Gastrocnemius medialis (tissue), 4 donors: ENCODE results near the gene ZG16.

Experiments used
- POLR2A ChIP-seq, 2 donors: fragments of 450-650 bp; IDR thresholded peaks; one replicate each; pipeline ENCODE4 v1.6.1; 2017; ENCODE audit warnings: antibody characterized with exemption in 2 of 2, mild to moderate bottlenecking in 2 of 2, moderate library complexity in 2 of 2
- TF ChIP-seq, protein P1 (sequence below), 5 experiments: fragments of 450-650 bp in 3 of 5; fragments of 200-600 bp in 2 of 5; sonication (generic) in 2 of 5; IDR thresholded peaks in 4 of 5; conservative IDR thresholded peaks in 1 of 5; 1 replicate in 4 of 5; 2 replicates in 1 of 5; pipeline ENCODE4 v1.5.1; 2016 to 2019; ENCODE audit warnings: antibody characterized with exemption in 5 of 5, mild to moderate bottlenecking in 3 of 5, moderate library complexity in 3 of 5

DNA sequence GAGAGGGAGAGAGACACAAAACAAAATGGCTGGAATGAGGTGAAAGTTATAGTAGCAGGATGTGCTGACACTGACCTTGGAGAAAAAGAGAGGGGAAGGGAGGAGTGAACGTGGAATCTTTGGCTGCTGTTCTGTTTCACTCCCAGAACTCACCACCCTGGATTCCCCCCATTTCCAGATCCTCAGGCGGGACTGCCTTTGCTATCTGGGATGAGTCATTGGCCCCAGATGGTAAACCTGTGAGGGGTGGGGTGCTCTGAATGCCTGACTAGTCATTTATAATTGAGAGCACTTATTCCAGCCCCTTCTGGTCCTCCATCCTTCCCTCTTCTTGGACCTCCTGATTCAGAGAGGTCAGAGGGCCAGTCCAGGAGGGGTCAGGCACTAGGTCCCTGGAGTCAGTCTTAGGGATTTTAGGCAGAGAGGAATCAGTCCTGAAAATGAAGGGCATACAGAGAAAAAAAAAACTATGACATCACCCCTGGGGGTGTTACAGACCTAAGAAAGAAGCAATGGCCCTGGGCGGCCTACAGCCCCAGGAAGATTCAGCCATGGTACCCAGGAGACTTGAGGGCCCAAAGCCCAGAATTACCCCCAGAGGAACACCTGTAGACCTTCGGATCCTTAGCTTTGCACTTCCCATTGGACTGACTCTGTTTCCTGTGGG lies 2.2 kb upstream of the ZG16 start:
- TF ChIP-seq, protein P1, sequence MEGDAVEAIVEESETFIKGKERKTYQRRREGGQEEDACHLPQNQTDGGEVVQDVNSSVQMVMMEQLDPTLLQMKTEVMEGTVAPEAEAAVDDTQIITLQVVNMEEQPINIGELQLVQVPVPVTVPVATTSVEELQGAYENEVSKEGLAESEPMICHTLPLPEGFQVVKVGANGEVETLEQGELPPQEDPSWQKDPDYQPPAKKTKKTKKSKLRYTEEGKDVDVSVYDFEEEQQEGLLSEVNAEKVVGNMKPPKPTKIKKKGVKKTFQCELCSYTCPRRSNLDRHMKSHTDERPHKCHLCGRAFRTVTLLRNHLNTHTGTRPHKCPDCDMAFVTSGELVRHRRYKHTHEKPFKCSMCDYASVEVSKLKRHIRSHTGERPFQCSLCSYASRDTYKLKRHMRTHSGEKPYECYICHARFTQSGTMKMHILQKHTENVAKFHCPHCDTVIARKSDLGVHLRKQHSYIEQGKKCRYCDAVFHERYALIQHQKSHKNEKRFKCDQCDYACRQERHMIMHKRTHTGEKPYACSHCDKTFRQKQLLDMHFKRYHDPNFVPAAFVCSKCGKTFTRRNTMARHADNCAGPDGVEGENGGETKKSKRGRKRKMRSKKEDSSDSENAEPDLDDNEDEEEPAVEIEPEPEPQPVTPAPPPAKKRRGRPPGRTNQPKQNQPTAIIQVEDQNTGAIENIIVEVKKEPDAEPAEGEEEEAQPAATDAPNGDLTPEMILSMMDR (IDR thresholded peaks at IDR 0.05 in 4 of 5, conservative IDR thresholded peaks at IDR 0.05 in 1 of 5) = no peak
- no peak for TF ChIP-seq POLR2A (IDR thresholded peaks at IDR 0.05)
